GM21528 (cell line): ENCODE data around the gene TSPAN15.
"Not testable (repeated sequence)": the region's sequence is repeated elsewhere in the genome, so short reads cannot be mapped to it uniquely, and the experiment has no call there.

Source experiments
- ATAC-seq: cut with Tn5 transposase; IDR thresholded peaks from one replicate; pipeline ENCODE4 v1.9.1; 2021; ENCODE audit warnings: mild to moderate bottlenecking, moderate library complexity; ENCODE audit not compliant: unreplicated experiment, low FRiP score

The TSPAN15 gene

GRCh38 chr10:69443354-69443753 lies 7.9 kb upstream of the TSPAN15 start:
- no peak for ATAC-seq

GRCh38 chr10:69445041-69445440 lies 6.2 kb upstream of the TSPAN15 start:
- ATAC-seq = no peak

- ATAC-seq = no peak
Measured at GRCh38 chr10:69446229-69446628, 5.0 kb upstream of the TSPAN15 start.

GRCh38 chr10:69446650-69447151 lies 4.6 kb upstream of the TSPAN15 start:
- ATAC-seq = no peak

- no peak for ATAC-seq
Measured at GRCh38 chr10:69449841-69450240, 1.4 kb upstream of the TSPAN15 start.

GRCh38 chr10:69450395-69450794 lies 870 bp upstream of the TSPAN15 start:
- ATAC-seq = not testable (repeated sequence)

GRCh38 chr10:69451784-69452251 lies 553 bp downstream of the TSPAN15 start:
- no peak for ATAC-seq

GRCh38 chr10:69452676-69453415 lies 1.6 kb downstream of the TSPAN15 start:
- no peak for ATAC-seq

GRCh38 chr10:69453795-69454194 lies 2.5 kb downstream of the TSPAN15 start:
- ATAC-seq = no peak

GRCh38 chr10:69455006-69455763 lies 3.9 kb downstream of the TSPAN15 start:
- ATAC-seq = no peak

GRCh38 chr10:69456880-69457693 lies 5.8 kb downstream of the TSPAN15 start:
- ATAC-seq = no peak

GRCh38 chr10:69457771-69458237 lies 6.5 kb downstream of the TSPAN15 start:
- no peak for ATAC-seq

- no peak for ATAC-seq
Measured at GRCh38 chr10:69458430-69459100, 7.3 kb downstream of the TSPAN15 start.

- no peak for ATAC-seq
Measured at GRCh38 chr10:69459101-69459790, 8.0 kb downstream of the TSPAN15 start.

GRCh38 chr10:69459893-69460575 lies 8.8 kb downstream of the TSPAN15 start:
- ATAC-seq = no peak

GRCh38 chr10:69460576-69461242 lies 9.4 kb downstream of the TSPAN15 start:
- no peak for ATAC-seq

- no peak for ATAC-seq
Measured at GRCh38 chr10:69461243-69462025, 10.2 kb downstream of the TSPAN15 start.

GRCh38 chr10:69463886-69464285 lies 12.6 kb downstream of the TSPAN15 start:
- no peak for ATAC-seq
